GM12865 (cell line): ENCODE data around the gene ZFAND3.
A peak's percentile ranks its signal among the peaks of the same experiment; 100 is the strongest.

Experiments used
- DNase-seq: peaks from one replicate; pipeline ENCODE4 v3.0.0; 2010; ENCODE audit warnings: low read depth
- H3K4me3 ChIP-seq: 2 replicates; pipeline ENCODE4 v1.5.1; 2011; ENCODE audit warnings: mild to moderate bottlenecking, low read depth, low read length, control low read depth
- TF ChIP-seq, protein P1 (sequence below): IDR thresholded peaks from 2 replicates; pipeline ENCODE4 v1.5.1; 2011; ENCODE audit warnings: low read length, control low read depth, low read depth, inconsistent platforms; ENCODE audit not compliant: insufficient read depth; ENCODE audit errors: missing control alignments

The ZFAND3 gene

DNA sequence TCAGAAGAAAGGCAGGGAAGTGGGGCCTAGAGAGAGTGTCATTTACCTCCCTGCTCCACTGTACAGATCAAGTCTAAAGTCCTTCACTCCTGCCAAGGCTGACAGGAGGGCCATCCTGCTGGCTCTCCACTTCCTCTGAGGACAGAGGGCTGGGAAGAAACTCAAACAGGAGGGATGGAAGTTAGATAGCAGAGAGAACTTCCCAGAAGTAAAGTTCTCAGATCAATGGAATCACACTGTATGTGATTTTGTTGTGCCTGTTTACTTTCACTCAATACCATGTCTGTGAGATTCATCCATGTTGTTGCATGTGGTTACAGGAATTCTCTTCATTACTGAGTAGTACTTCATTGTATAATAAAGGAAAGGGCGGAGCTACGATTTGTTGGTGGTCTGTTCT, 32.3 kb upstream of the ZFAND3 start:
- no peak overlapping the region for H3K4me3 ChIP-seq
- TF ChIP-seq, protein P1, sequence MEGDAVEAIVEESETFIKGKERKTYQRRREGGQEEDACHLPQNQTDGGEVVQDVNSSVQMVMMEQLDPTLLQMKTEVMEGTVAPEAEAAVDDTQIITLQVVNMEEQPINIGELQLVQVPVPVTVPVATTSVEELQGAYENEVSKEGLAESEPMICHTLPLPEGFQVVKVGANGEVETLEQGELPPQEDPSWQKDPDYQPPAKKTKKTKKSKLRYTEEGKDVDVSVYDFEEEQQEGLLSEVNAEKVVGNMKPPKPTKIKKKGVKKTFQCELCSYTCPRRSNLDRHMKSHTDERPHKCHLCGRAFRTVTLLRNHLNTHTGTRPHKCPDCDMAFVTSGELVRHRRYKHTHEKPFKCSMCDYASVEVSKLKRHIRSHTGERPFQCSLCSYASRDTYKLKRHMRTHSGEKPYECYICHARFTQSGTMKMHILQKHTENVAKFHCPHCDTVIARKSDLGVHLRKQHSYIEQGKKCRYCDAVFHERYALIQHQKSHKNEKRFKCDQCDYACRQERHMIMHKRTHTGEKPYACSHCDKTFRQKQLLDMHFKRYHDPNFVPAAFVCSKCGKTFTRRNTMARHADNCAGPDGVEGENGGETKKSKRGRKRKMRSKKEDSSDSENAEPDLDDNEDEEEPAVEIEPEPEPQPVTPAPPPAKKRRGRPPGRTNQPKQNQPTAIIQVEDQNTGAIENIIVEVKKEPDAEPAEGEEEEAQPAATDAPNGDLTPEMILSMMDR: no peak

DNA sequence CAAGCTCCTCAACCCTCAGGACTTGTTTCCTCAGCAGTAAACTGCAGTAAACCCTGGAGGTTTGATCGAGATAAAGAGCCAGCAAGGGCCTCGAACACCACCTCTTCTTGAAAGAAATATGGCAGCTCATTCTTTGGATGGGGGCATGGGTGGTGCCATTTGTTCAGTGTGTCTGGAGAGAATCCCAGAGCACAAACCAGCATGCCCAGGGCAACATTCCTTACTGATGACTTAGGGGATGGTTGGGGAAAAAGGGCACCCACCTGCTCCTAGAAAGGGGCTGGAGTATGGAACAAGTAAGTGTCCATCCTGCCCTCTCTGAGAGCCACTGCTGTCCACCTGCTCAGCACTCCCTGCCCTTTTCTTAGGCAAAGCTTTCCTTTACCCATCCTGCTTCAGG, 31.3 kb upstream of the ZFAND3 start:
- DNase-seq: no peak
- TF ChIP-seq, protein P1: no peak
- no peak overlapping the region for H3K4me3 ChIP-seq

More for the DNA sequence above, 32.3 kb upstream of the ZFAND3 start:
- DNase-seq: no peak

GRCh38 chr6:37791156-37791919, 28.2 kb upstream of the ZFAND3 start:
- TF ChIP-seq, protein P1: peak; percentile 95
- no peak overlapping the region for H3K4me3 ChIP-seq
- DNase-seq: peak; percentile 85

DNA sequence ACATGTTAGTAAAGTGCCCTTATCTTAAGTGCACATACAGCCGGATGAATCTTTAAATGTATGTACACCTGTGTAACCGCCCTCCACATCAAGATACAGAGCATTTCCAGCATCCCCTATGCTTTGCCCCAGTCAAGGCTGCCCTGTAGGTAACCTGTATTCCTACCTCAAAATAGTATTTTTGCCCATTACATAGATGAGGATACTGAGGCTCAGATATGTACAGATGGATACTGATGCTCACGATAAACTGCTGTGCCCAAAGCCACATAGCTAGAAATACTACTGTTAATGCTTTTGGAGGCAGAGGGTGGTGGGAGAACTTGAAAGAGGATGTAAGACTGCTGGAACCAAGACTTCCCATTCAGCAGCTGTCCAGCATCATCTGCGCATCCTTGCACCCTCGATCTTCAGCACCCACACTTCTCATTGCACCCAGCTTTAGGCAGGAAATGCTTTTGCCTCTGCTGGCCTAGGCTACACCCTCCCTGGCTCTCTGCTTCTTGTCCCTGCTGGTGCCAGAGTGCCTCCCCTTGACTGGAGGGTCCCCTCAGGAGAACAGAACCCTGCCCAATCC, 27.0 kb upstream of the ZFAND3 start:
- TF ChIP-seq, protein P1: no peak
- no peak for DNase-seq
- H3K4me3 ChIP-seq: no peak overlapping the region

DNA sequence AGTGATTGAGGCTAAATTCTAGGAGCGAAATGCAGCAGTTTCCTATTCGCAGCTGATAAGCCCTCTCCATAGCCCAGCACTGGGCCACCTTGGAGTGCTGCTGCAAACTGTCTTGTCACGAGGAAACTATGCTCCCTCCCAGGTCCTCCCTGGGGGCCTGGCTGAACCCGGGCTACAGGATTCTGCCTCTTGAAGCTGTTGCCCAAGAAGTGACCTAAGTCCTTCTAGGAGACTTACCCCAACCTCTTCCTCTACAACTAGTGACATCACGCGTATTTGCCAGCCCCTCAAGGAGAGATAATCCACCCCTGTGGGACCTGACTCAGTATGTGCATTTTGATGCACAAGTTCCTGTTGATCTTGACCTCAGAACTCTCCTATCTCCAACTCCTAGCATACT, 26.5 kb upstream of the ZFAND3 start:
- DNase-seq: no peak
- H3K4me3 ChIP-seq: no peak overlapping the region
- TF ChIP-seq, protein P1: no peak

DNA sequence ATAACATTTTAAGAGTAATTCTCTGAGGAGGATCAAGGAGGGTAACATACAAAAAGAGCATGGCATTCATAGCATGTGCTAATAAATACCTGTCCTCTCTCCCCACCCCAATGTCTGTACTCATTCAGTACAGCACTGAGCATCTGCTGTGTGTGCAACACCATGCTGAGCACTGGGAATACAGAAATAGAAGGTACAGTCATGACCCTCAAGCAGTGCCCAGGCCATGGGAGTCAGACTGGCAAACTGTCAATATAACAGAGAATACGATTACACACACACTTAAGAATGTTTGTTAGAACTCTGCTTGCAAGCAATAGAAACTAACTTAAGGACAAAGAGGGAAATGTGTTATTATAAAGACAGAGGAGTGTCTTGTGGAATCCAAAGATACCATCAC, 24.7 kb upstream of the ZFAND3 start:
- TF ChIP-seq, protein P1: no peak
- no peak overlapping the region for H3K4me3 ChIP-seq
- no peak for DNase-seq
